GM18517 (cell line): Measurements from ENCODE around the gene MAP2K6.

Experiments used
- ATAC-seq: cut with Tn5 transposase; IDR thresholded peaks from one replicate; pipeline ENCODE4 v1.9.1; 2021; ENCODE audit warnings: mild to moderate bottlenecking, moderate library complexity; ENCODE audit not compliant: unreplicated experiment

The MAP2K6 gene

DNA sequence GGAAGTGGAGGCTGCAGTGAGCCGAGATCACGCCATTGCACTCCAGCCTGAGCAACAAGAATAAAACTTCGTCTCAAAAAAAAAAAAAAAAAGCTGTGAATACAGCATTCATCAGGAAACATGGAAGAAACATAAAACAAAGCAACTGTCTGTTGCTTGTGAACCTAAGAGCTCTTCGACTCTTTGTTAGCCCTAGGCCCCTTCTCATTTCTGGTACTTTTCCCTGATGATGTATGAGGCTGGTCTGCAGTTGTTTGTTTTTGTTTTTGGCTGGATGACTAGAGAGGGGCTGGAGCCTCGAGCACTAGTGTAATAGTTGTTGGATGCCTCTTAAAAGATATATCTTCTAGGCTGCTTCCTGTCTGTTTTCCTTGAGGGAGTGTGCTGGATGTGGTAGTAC lies 113.5 kb downstream of the MAP2K6 start:
- ATAC-seq, result no peak

DNA sequence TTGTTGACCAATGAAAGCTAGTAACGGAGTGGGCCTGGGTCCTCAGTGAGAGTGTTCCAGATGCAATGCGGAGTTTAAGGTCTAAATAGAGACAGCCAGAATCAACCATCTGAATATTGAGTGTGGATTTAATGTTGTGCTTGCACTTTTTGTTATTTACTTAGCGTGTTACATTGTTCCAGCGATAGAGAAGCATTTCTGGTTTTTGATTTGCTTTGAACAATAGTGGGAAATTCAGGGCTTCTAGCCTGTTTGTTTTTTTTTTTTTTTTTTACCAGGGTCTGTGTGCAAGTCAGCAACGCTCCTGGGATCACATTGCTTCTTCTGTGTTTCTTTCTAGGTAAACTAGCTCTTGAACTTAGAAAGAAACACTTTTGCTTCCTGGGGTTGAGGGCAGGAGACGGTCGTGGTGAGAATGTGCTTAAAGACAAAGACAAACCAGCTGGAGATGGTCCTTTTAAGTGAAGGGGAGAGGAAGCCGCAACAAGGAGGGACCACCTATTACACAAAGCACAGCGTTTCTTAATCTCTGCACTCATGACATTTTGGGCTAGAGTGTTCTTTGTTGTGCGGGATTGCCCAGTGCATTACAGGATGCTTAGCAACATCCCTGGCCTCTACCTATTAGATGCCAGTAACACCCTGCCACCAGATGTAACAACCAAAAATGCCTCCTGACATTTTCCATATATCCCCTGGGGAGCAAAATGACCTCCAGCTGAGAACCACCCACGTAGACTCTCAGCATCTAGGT lies 119.2 kb downstream of the MAP2K6 start:
- no peak for ATAC-seq

DNA sequence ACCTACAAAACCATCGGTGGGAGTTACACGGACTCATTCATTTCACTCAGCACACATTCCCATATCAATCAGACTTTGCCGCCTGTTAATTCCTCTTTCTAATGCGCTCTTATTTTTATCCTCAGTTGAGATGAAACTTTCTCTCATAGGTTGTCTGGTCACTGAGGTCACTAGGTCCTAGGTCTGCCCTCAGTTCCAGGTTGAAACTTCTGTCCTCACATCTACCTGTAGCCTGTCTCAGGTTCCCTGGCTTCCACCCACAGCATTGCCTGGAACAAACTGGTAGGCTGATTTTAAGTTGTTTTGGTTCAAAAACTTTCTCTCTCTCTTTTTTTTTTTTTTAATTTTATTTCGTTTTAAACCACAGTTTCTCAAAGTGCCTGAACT lies 119.7 kb downstream of the MAP2K6 start:
- no peak for ATAC-seq

DNA sequence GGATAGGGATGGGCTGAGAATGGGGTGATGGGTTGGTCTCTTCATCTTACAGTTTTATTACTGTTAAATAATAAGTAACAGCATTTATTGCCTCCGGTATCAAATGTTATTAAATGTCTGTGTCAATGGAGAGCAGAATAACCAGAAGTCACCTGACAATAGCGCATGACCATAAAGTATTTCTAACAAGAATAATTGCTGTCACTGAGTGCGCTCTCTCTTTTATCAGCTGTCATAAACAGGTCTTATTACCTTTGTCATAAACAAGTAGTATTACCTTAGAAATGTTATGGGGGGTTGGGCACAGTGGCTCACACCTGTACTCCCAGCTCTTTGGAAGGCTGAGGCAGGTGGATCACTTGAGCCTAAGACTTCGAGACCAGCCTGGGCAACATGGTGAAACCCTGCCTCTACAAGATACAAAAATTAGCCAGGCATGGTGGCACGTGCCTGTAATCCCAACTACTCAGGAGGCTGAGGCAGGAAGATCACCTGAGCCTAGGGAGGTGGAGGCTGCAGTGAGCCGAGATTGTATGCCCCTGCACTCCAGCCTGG lies 120.6 kb downstream of the MAP2K6 start:
- ATAC-seq, result no peak

DNA sequence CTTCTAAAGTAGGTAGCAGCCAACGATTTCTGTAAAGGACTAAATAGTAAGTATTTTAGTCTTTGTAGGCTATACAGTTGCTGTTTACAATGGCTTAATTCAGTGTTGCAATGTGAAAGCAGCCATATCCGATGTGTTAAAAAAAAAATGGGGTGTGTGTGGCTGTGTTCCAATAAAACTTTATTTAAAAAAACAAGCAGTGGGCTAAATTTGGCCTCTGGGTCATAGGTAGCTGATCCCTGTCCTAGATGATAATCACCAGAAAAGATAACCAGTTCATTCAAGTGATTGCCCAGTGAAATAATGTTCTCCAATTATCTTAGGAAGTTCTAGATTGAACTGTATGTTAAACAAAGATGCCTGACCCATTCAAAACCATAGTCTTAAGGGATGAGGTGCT lies 124.3 kb downstream of the MAP2K6 start:
- no peak for ATAC-seq

DNA sequence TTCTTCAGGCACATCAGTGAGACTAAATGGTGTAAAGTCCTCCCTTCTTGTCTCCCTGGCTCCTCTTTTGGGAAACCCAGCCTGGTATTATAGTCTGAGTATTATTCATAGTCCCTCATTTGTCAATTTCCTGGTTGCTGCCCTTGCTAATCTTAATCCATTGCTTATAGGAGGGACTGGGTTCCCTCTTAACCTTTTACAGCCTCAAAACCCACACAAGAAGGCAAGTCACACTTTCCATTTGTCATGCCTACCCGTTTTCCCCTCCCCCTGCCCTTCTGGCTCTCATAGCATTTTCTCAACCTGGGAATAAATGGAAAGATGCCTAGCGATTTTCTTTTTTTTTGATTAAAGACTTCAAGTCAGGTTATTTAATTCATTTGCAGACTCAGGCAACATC lies 124.8 kb downstream of the MAP2K6 start:
- ATAC-seq, result no peak

DNA sequence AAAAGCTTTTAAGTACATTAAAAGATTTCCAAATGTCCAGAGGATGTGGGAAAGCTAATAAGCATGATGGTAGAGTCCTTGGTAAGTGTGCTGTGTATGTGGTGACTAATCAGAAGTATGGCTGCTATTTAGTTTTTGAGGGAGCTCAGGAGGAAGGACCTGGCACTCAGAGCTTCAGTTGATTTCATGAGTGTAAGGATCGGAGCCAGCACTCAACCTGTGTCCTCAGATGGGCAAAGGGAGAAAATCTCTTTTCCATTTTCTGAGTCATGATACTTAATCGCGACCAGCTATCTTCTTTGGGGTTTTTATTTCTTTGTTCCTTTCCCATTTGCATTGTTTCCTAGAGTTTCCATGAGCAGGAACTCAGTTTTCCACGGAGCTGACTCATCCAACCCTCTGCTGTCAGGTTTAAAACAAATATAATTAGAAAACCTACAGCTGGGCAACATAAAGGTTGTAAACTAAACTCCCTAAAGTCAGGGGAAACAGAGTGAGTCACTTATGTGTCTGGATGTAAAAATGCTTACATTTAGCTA lies 125.4 kb downstream of the MAP2K6 start:
- ATAC-seq, result no peak

DNA sequence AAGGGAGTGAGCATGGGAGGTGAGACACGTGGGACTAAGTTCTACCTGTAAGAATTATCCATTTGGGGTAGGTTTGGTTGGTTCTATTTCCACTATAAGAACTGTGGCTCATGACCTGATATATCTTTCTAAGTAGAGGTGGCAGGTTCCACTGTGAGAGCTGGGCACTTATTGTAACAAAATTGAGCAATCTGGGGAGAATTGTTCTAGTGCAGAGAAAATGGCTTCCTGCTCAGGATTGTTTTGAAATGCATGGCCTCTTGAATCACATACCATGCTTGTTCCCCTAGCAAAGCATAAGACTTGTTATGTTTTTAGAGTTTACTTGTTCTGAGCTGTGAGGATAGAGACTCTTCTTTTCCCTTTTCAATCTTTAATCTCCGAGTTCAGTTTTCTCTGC lies 125.9 kb downstream of the MAP2K6 start:
- ATAC-seq, result no peak

DNA sequence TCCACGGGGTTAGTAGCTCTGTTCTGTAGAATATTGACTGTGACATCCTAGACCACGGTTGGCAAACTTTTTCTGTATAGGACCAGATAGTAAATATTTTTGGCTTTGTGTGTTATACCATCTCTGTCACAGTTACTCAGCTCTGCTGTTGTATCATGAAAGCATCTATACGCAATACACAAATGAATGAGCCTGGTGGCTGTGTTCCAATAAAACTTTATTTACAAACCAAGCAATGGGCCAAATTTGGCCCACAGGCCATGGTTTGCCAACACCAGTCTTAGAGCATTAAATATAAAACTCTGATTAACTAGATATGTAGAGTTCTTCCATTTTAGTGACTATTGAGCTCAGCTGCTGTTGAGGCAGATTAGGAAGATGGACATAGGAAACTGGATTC lies 132.7 kb downstream of the MAP2K6 start:
- ATAC-seq, result no peak

DNA sequence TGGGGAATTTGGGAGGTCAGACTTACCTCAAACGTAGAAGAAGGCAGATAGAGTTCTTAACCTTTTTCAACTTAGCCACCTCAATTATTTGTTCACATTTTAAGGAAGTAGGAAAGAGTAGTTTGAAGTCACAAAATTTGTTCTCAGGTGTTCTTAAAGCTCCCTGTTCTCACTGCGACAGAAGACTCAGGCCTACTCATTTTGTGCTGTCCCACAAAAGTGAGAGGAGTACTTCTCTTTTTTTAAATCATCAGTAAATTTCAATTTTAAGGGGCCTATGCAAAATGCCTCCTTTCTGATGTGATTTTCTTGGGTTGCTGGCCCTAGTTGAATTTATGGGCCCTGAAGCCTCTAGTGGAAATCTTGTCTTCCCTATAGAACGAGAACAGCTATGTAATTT lies 133.4 kb downstream of the MAP2K6 start:
- ATAC-seq, result no peak

DNA sequence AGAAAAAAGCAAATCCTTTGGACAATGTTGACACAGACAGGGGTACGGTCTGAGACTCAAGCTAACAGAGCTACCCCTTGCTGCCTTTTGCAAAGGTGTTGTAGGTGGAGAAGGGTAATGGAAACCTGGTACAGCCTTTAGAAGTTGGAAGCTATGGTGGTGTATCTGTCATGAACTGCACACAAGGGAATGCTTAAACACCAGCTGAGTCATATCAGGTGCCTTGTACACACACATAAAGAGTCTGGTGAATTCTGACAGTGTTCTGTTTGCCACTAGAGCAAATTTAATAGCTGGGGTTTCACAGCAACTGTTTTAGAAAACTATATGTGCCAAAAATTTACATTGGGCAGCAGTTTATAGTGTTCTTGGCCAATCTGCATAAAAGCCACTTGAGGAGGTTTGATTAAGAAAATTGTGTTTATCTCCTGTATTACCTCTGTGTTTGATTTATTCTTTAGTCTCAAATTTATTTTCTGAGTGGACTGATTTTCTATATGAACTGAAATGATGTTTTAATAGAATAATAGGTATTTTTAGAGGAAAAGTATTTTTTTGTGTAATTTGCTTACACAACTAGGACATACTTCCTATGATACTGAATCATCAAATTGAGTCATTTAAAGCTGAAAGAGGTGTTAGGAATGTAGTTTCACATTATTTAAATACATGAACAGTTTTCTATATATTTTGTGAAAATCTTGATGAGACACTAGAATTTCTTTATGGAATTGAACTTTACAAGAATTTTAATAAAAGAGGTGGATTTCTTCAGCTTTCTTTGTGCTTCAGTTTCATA lies 136.9 kb downstream of the MAP2K6 start:
- ATAC-seq, result no peak

DNA sequence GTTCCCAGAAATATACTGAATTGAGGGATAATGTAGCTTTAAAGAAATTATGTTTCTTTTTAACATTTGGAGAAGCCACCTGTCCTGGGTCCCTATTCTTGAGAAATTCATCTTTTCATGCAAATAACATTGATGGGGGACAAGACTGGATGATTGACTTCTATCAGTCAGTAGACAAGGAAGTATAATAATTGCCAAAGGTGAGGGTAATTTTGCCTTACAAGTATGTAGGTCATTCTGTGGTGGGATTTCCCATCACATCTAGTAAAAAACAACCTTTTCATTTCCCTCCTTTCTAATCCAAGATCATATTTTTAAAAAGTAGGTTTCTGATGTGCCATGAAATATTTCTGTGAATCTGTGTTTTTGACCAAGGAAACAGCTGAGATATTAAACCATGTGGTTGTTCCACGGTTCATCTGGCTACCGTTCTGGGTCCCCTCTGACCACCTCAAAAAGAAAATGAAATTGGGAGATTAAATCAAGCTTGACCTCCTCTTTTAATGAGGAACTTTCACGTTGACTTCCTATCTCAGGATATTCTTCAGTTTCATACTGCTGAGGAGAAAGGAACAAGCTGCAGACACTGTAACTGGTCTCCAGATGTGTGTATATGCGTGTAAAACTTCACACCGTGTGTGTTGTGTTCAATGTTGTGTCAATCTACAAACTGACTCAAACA lies 138.6 kb downstream of the MAP2K6 start:
- no peak for ATAC-seq

DNA sequence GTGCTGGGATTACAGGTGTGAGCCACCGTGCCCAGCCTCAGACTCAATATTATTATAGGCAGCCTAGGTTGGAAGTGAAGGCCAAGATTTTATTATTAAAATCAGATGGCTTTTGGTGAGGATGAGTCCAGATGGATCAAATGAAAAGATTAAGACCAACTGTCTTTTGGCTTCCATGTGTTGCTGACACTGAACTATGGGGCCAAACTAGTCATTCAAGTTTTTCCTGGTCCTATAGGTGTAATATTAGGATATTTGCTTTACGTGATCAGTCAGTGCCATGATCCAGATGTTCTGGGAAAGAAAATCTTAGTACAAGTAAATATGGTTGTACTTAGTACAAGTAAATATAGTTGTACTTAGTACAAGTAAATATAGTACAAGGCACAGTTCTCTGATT lies 140.6 kb downstream of the MAP2K6 start:
- ATAC-seq, result no peak

DNA sequence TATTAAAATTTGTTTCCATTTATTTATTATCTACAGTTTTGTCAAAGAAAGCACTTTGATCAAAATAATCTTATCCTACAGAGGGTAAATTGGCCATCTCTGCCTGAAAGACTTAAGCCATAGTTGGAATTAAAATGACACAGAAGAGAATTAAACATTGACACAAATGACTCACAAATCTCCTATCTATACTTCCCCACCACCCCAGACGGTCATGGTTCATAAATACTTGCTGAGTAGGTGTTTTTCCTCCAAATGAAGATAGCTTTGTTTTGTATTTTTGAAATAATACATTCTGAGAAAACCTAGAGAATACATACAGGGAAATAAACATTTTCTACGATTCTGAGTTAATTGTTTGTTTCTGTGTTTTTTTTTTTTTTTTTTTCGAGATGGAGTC lies 142.8 kb downstream of the MAP2K6 start:
- no peak for ATAC-seq

DNA sequence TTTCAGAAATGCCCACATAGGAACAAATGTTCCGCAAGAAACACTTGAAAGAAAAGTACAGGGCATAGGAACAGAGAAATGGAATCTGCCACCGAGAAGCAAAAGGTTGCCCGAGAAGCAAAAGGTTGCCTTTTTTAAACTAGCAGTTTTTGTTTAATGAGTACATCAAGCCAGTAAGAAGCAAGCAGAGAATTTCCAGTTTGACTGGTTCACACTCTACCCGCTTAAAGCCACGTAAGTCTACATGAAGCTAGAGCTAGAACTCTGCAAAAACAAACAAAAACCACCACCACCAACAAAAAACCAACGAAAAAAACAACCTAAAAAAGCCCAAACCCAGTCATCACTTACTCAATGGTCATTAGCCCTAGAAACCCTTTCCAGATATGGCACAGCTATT lies 144.3 kb downstream of the MAP2K6 start:
- no peak for ATAC-seq

DNA sequence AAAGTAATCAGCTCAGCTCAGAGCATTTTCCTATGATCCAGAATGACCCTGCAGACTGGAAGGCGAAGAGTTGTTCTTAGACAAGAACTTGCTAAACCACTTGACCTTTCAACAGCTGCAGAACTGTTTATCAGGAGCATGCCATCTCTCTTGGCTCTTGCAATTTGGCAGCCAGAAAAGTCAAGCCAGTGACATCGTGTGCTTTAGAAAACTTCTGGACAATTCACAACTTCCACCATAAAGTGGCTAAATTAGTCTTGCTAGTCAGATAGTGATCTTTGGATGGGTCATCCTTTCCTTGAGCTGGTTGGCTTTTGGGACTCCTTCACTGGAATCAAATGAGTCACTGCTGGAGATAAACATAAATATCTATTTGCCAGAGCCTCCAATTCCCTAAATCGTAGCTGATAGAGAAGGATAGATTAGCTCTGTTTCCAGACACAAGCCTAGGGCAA lies 146.5 kb downstream of the MAP2K6 start:
- ATAC-seq, result no peak

DNA sequence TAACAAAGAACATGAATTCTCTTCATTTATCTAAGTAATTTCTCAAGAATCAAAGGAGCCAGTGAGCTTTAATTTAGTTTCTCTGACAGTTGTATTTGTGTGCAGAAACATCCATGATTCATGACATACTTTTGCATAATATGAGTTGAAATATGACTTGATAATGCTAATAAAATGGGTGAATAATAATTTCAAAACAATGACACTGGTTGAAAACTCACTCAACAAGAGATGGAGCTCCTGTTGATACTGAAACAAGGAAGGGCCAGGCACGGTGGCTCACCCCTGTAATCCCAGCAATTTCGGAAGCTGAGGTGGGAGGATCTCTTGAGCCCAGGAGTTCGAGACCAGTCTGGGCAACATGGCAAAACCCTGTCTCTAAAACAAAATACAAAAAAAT lies 147.0 kb downstream of the MAP2K6 start:
- ATAC-seq, result no peak

DNA sequence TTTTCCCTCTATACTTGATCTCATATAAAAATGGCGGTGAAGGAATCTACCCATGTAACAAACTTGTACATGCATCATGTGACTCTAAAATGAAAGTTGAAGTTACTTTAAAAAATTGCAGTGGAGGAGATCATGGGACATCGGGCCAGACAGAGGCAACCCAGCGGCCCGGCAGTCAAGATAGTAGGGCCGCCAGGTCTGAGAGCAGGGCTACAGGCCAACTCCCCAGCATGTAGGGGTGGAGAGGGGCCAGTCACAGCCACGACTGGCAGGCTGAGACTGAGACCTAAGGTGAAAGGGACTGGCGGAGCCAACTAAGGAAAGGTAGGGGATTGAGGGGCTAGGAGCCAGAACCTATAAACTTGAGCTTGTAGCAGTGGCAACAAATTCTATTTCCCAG lies 150.9 kb downstream of the MAP2K6 start:
- no peak for ATAC-seq

DNA sequence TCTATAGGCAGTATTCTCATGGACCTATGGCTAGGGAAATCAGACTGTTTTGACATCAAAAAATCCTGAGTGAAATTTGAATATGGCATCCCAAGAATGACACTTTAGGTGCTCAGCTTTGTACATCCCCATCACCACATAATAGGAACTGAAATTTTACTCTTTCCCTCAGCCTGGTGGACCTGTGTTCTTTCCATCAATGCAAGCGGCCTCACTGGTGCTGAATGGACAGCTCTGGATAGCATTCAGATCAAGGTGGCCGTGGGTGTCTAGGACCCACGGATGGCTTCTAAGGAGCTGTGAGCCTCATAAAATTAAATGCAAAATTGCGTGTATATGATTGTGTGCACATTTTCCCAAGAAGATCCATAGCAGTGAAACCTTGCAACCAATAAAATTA lies 152.6 kb downstream of the MAP2K6 start:
- ATAC-seq, result no peak

DNA sequence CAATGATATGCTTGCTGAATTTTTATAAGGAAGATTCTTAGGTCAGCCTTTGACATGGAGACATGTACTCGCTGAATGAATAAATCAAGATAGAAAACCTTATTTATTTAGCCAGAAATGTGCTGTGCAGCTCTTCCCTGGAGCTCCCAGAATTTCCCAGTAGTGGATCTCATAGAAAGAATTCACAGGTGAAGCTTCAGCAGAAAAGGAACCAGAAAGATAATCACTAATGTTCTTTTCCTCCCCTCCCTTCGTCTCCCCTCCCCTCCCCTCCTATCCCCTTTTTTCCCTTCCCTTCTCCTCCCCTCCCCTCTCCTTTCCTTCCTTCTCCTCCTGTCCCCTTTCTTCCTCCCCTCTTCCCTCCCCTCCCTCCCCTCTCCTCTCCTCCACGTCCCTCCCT lies 158.2 kb downstream of the MAP2K6 start:
- no peak for ATAC-seq

DNA sequence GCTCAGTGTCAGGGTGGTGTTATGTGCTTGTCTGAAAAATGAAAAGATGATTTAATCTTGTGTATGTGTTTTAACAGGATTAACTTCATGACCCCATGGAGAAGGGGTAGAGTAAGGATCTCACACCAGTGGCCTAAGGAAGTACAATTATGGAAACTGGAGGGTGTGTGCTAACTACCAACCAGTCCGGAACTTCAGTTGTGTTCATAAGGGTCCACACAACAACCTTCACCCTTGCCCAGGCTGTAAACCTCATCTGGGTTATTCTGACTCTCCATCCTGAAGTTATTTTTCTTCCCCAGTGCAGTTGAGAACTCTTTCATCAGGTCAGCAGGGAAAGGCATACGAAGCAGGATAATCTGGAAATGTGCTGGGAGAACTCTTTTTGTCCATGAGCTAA lies 158.9 kb downstream of the MAP2K6 start:
- no peak for ATAC-seq
